Aorta (tissue), 5 donors: ENCODE measurements around the gene STRA8. TPM values are rescaled to one million over a fixed set of nuclear protein-coding genes. Genes with fewer than 3 reads are reported as not detected.

Experiments
- ATAC-seq: fragments of 200-7000 bp; cut with Tn5 transposase; one replicate; pipeline ENCODE4 v1.9.1; 2022; ENCODE audit warnings: moderate library complexity; ENCODE audit not compliant: low FRiP score
- DNase-seq, 2 donors: peaks; one replicate each; pipeline ENCODE4 v3.0.0-alpha.2; 2020
- H3K27ac ChIP-seq, 2 donors: one replicate each; pipeline ENCODE4 v1.5.1; 2013; ENCODE audit warnings: low read length in 2 of 2, mild to moderate bottlenecking in 2 of 2, moderate library complexity in 2 of 2, control low read depth in 1 of 2, inconsistent platforms in 1 of 2, low read depth in 1 of 2
- H3K27me3 ChIP-seq, 2 donors: one replicate each; pipeline ENCODE4 v1.6.1; 2013; ENCODE audit warnings: control low read depth in 1 of 2, low read length in 1 of 2, mild to moderate bottlenecking in 1 of 2, moderate library complexity in 1 of 2; ENCODE audit not compliant: insufficient read depth in 2 of 2, control insufficient read depth in 1 of 2
- H3K36me3 ChIP-seq, 2 donors: one replicate each; pipeline ENCODE4 v1.6.1; 2013; ENCODE audit warnings: control low read depth in 1 of 2, low read length in 1 of 2, mild to moderate bottlenecking in 1 of 2; ENCODE audit not compliant: insufficient read depth in 2 of 2, control insufficient read depth in 1 of 2
- H3K4me1 ChIP-seq, 2 donors: one replicate each; pipeline ENCODE4 v1.6.1; 2013; ENCODE audit warnings: low read length in 2 of 2, control low read depth in 1 of 2, mild to moderate bottlenecking in 1 of 2, moderate library complexity in 1 of 2; ENCODE audit not compliant: insufficient read depth in 2 of 2, control insufficient read depth in 1 of 2
- H3K4me3 ChIP-seq, 2 donors: one replicate each; pipeline ENCODE4 v1.5.1; 2013; ENCODE audit warnings: low read length in 2 of 2, control low read depth in 1 of 2, mild to moderate bottlenecking in 1 of 2
- H3K9me3 ChIP-seq: one replicate; pipeline ENCODE4 v1.6.1; 2013; ENCODE audit warnings: mild to moderate bottlenecking, low read length; ENCODE audit not compliant: control insufficient read depth
- WGBS, 2 donors: extraction: QIAGEN DNeasy Blood & Tissue Kit; methylation state at CpG; one replicate each; pipeline ENCODE4 v1.1.7; 2013; 5-methylcytosine and 5-hydroxymethylcytosine counted together
- intact Hi-C, 2 donors: fragments of 100-400 bp; cut with DNase I; formaldehyde crosslinking; loops; one replicate each; pipeline versions ENCODE4 v1.14.2 to v1.15.0; 2022
- polyA plus RNA-seq, 2 donors: library from polyadenylated mRNA; stranded (reverse); fragments of 200-250 nt; gene quantifications; one replicate each; pipeline ENCODE4 v1.2.3, GENCODE V29; 2013
- total RNA-seq, 2 donors: library from RNA; stranded (reverse); fragmentation: NEBNext Ultra II Directional; extraction: Animal tissue kit (Norgen Biotek cat#: 25700); gene quantifications; one replicate each; pipeline ENCODE4 v1.2.1, GENCODE V29; 2021
- donor health status: healthy with polysubstance abuse.
- donor health status: Bipolar disorder and iron deficiency.
- donor health status: DM: no; HTN: no; CAD: no.
- donor health status: DM: no; HTN: no; CAD: no.
- donor health status: DM: yes; HTN: yes; CAD: no.

STRA8 gene
- total and polyA plus RNA-seq, 4 donors: not detected

- no peaks in the 10 kb centered on the region for H3K27me3 ChIP-seq
- DNase-seq: no peak
- H3K27ac ChIP-seq: no peak overlapping the region
- ATAC-seq: no peak
- H3K4me1 ChIP-seq: no peaks in the 10 kb centered on the region
- H3K4me3 ChIP-seq: no peak overlapping the region
- intact Hi-C loops: no loop called here
- WGBS, 2 donors: 89 to 91% methylated on average over 11 of the region's 11 CpGs
- H3K9me3 ChIP-seq: no peaks in the 10 kb centered on the region
- no peaks in the 10 kb centered on the region for H3K36me3 ChIP-seq
Measured at GRCh38 chr7:135238112-135238744, 4.6 kb downstream of the STRA8 start.

DNA sequence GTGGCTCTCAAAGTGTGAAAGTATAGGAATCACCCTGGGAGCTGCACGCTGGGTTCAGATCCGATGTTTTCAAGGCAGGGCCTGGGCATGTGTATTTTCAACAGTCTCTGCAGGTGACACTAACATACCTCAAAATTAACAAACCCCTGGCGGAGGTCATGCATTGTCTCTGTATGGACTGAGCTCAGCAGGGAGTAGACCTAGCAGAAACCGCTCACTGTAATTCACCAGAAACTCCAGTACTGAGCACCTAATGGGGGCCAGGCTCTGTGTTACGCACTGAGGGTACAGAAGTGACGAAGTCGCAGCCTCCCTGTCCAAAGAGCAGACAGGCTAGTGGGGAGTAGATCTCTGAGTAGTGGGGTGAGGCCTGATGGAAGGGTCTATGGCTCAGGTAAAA, 5.6 kb downstream of the STRA8 start:
- no peak for DNase-seq

DNA sequence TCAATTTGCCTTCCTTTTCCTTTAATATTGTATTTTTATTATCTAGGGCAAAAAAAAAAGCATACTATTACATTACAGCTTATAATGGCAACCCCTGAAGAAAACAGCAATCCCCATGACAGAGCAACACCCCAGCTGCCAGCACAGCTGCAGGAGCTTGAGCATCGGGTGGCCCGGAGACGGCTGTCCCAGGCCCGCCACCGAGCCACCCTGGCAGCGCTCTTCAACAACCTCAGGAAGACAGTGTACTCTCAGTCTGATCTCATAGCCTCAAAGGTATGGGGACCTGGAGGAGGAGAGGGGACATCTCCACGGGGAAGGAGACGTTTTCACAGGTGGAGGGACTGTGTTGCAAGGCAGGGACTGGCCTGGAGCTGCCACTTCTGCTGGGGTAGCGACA, 6.8 kb downstream of the STRA8 start:
- H3K27ac ChIP-seq: no peak overlapping the region
- H3K27me3 ChIP-seq: no peaks in the 10 kb centered on the region
- intact Hi-C loops: no loop called here
- H3K4me3 ChIP-seq: no peak overlapping the region
- H3K36me3 ChIP-seq: no peaks in the 10 kb centered on the region
- no peaks in the 10 kb centered on the region for H3K9me3 ChIP-seq
- 83 to 90% methylated on average over 9 of the region's 9 CpGs for WGBS, 2 donors
- no peaks in the 10 kb centered on the region for H3K4me1 ChIP-seq
- no peak for ATAC-seq
- no peak for DNase-seq

More for the DNA sequence above, 5.6 kb downstream of the STRA8 start:
- Histone ChIP-seq H3K27ac (no peak overlapping the region), H3K9me3 (no peaks in the 10 kb centered on the region), H3K27me3 (no peaks in the 10 kb centered on the region), H3K4me1 (no peaks in the 10 kb centered on the region), H3K36me3 (no peaks in the 10 kb centered on the region), H3K4me3 (no peak overlapping the region)
- intact Hi-C loops: no loop called here
- WGBS, 2 donors: 94 to 96% methylated on average over 7 of the region's 7 CpGs
- no peak for ATAC-seq

DNA sequence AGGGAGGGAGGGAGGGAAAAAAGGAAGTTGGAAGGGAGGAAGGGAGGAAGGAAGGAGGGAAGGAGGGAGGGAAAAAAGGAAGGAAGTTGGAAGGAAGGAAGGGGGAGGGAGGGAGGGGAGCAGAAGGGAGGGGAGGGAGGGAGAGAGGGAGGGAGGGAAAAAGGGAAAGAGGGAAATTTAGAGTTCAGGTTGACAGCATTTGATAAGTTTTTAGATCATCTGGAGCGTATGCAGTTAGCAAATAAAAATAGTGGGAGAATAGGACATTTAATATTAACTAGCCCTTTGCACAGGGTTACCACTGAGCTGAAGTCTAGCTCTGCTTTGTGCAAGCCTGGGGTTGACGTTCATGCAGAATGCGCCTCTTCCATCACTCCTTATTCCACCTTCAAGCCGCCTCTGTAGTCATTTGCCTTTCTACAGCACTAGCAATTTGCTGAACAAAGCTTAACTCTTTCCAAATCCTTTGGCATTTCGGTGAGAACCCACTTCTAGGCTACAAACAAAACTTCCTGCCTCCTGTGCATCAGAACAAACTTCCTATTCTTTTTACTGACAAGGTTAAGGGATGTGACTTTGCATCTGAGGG, 8.6 kb downstream of the STRA8 start:
- WGBS, 2 donors: 64 to 71% methylated on average over 5 of the region's 5 CpGs
- Histone ChIP-seq H3K36me3 (no peaks in the 10 kb centered on the region), H3K4me1 (no peaks in the 10 kb centered on the region), H3K4me3 (no peak overlapping the region), H3K27me3 (no peaks in the 10 kb centered on the region), H3K27ac (no peak overlapping the region), H3K9me3 (no peaks in the 10 kb centered on the region)
- DNase-seq: no peak
- no peak for ATAC-seq
- intact Hi-C loops: no loop called here

DNA sequence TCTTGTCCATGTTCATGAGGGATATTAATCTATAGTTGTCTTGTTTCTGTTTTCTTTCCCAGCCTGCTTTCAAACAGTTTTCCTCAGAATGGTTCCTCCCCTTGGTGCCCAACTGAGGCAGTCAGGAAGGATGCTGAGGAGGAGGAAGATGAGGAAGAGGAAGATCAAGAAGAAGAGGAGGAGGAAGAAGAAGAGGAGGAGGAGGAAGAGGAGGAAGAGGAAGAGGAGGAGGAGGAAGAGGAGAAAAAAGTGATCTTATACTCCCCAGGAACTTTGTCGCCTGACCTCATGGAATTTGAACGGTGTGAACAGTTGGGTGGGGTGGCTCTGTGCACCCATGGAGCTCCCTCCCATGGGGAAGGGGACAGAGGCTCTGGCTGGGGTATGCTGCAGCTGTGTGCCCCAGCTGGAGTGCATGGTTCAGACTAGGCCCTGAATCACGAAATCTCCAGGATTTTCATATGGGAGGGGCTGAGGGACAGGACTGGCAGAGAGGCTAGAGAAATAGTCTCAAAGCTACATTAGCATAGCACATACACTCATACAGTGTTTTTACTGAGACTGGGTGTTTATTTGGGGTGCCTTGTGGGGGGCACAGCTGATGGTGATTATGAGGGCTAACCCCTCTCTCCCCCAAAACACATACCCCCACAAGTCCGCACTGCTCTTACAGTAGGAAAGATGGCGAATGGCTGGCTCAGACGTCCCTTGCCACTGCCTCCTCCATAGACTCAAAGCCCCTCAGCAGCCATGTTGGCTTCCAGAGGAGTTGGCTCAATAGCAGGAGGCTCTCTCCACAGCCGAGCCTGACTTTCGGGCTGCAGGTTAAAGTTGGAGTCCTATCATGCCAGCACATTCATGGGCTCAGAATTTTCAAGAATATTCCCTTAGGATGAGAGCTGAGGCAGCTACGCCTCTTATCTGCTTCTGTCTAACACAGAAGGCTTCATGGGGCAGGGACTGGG, 11.9 kb downstream of the STRA8 start:
- H3K9me3 ChIP-seq: no peaks in the 10 kb centered on the region
- 91% methylated on average over 9 of the region's 9 CpGs for WGBS, 2 donors
- H3K4me1 ChIP-seq: no peaks in the 10 kb centered on the region
- H3K27ac ChIP-seq: no peak overlapping the region
- intact Hi-C loops: no loop called here
- H3K4me3 ChIP-seq: no peak overlapping the region
- H3K36me3 ChIP-seq: no peaks in the 10 kb centered on the region
- DNase-seq (no peak), ATAC-seq (no peak)
- H3K27me3 ChIP-seq: no peaks in the 10 kb centered on the region

- ATAC-seq: no peak
- H3K36me3 ChIP-seq: no peaks in the 10 kb centered on the region
- no peak overlapping the region for H3K4me3 ChIP-seq
- H3K27me3 ChIP-seq: no peaks in the 10 kb centered on the region
- no peaks in the 10 kb centered on the region for H3K4me1 ChIP-seq
- intact Hi-C loops: no loop called here
- H3K27ac ChIP-seq: no peak overlapping the region
- DNase-seq: no peak
- H3K9me3 ChIP-seq: no peaks in the 10 kb centered on the region
- WGBS, 2 donors: 97% methylated on average over 42 to 43 of the region's 43 CpGs
Measured at GRCh38 chr7:135246191-135246825, 12.7 kb downstream of the STRA8 start.

GRCh38 chr7:135247746-135248471, 14.3 kb downstream of the STRA8 start:
- WGBS, 2 donors: 96 to 97% methylated on average over 22 of the region's 22 CpGs
- DNase-seq: no peak
- intact Hi-C loops: no loop called here
- H3K9me3 ChIP-seq: no peaks in the 10 kb centered on the region
- no peaks in the 10 kb centered on the region for H3K36me3 ChIP-seq
- no peaks in the 10 kb centered on the region for H3K27me3 ChIP-seq
- no peak overlapping the region for H3K27ac ChIP-seq
- H3K4me3 ChIP-seq: no peak overlapping the region
- no peaks in the 10 kb centered on the region for H3K4me1 ChIP-seq
- ATAC-seq: no peak

DNA sequence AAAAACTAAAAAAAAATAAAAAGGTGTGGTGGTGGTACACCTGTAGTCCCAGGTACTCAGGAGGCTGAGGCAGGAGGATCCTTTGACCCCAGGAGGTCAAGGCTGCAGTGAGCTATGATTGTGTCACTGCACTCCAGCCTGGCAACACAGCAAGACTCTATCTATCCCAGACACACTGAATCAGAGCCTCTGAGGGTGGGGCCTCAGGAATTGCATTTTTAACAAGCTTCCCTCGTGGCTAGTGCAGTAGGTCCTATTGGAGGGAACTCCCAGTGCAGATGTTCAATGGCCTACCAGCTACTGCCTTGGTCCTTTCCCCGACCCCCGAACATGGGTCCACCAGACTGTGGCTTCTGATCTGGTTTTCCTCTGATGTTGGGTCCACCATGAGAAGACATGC, 14.9 kb downstream of the STRA8 start:
- Histone ChIP-seq H3K4me1 (no peaks in the 10 kb centered on the region), H3K4me3 (no peak overlapping the region), H3K9me3 (no peaks in the 10 kb centered on the region), H3K36me3 (no peaks in the 10 kb centered on the region), H3K27me3 (no peaks in the 10 kb centered on the region), H3K27ac (no peak overlapping the region)
- intact Hi-C loops: no loop called here
- no peak for ATAC-seq
- DNase-seq: no peak
- 89 to 91% methylated on average over 3 of the region's 3 CpGs for WGBS, 2 donors
